ENCODE measurements around the gene TRAPPC1. TPM values are rescaled to one million over a fixed set of nuclear protein-coding genes. Genes with fewer than 3 reads are reported as not detected.

The TRAPPC1 gene
- total RNA-seq, 1 experiment from 2014 or later, result 132 TPM

DNA sequence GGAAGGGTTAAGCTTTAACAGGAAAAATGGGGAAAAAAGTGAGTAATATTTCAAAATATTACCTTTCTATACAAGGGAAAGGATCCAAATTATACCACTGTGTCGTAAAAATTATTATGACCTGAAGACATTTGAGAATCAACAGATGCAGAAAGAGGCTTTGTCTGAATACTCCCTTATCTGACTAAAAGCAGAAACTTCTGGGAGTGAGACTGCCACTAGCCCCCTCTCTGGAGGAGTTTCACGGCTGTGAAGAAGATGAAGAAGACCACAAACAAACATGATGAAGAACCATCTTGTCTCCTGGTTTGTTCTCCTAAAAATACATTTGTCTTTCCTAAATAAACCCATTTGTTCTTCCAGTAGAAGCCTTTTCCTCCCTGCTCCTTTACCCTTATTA, 29.7 kb upstream of the TRAPPC1 start:
- no peak overlapping the region for H2AFZ ChIP-seq (ENCODE audit: low read length)
- H4K20me1 ChIP-seq (ENCODE audit: control insufficient read depth, insufficient read depth, insufficient read length), result no peaks in the 10 kb centered on the region
- no peak overlapping the region for H3K4me2 ChIP-seq (ENCODE audit: insufficient read depth, insufficient read length, low read length)
- H3K9ac ChIP-seq (ENCODE audit: extremely low read depth, insufficient read length, low read length), result no peak overlapping the region
- no peaks in the 10 kb centered on the region; the same call in 1 of the 2 replicates for H3K4me1 ChIP-seq (ENCODE audit: insufficient read depth, low read length)
- no peak overlapping the region; a peak in 1 of 7 replicates for H3K27ac Mint-ChIP-seq
- no peak overlapping the region for H3K14ac ChIP-seq (ENCODE audit: insufficient read depth, low read length)
- no peak overlapping the region for H4K5ac ChIP-seq (ENCODE audit: insufficient read length, low read depth, low read length)
- no peaks in the 10 kb centered on the region for H3K27me3 ChIP-seq (ENCODE audit: insufficient read depth, low read length)
- H2AK5ac ChIP-seq (ENCODE audit: insufficient read length, low read length), result no peak overlapping the region
- H3K4me1 Mint-ChIP-seq, result peaks cover 17 to 19% of the 10 kb centered on the region in 2 experiments
- H2BK5ac ChIP-seq (ENCODE audit: insufficient read length, low read length), result no peak overlapping the region
- no peaks in the 10 kb centered on the region for H3K36me3 Mint-ChIP-seq (ENCODE audit: insufficient read depth in 1 of 3, low read depth in 3 of 3)
- no peak overlapping the region for H2BK12ac ChIP-seq (ENCODE audit: insufficient read length, low read depth, low read length)
- no peaks in the 10 kb centered on the region for H3K9me3 ChIP-seq (ENCODE audit: control insufficient read depth, low read depth, low read length)
- no peaks in the 10 kb centered on the region for H3K79me1 ChIP-seq (ENCODE audit: insufficient read depth, low read depth, low read length, poor library complexity, severe bottlenecking)
- H3T11ph ChIP-seq (ENCODE audit: low read length), result no peak overlapping the region
- no CpG with 5 or more reads among the region's 2 CpGs for WGBS (ENCODE audit: extremely low coverage, insufficient read length, low lambda C conversion rate)
- H2BK120ac ChIP-seq (ENCODE audit: low read depth, low read length, poor library complexity, severe bottlenecking), result no peak overlapping the region
- H3K9me3 Mint-ChIP-seq, result no peaks in the 10 kb centered on the region
- no peak for DNase-seq
- TF ChIP-seq, protein P1, sequence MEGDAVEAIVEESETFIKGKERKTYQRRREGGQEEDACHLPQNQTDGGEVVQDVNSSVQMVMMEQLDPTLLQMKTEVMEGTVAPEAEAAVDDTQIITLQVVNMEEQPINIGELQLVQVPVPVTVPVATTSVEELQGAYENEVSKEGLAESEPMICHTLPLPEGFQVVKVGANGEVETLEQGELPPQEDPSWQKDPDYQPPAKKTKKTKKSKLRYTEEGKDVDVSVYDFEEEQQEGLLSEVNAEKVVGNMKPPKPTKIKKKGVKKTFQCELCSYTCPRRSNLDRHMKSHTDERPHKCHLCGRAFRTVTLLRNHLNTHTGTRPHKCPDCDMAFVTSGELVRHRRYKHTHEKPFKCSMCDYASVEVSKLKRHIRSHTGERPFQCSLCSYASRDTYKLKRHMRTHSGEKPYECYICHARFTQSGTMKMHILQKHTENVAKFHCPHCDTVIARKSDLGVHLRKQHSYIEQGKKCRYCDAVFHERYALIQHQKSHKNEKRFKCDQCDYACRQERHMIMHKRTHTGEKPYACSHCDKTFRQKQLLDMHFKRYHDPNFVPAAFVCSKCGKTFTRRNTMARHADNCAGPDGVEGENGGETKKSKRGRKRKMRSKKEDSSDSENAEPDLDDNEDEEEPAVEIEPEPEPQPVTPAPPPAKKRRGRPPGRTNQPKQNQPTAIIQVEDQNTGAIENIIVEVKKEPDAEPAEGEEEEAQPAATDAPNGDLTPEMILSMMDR (conservative IDR thresholded peaks at IDR 0.05), result no peak
- no peaks in the 10 kb centered on the region; the same call in none of the 2 replicates for H3K27me3 Mint-ChIP-seq (ENCODE audit: low read depth)
- H4K91ac ChIP-seq (ENCODE audit: insufficient read length, low read depth, low read length), result no peak overlapping the region
- no peak overlapping the region for H3K27ac ChIP-seq (ENCODE audit: insufficient read length, low read depth, low read length)
- H2BK15ac ChIP-seq (ENCODE audit: low read depth, low read length), result no peak overlapping the region
- no peak overlapping the region for H3K4me3 Mint-ChIP-seq
- no peak overlapping the region for H3K56ac ChIP-seq (ENCODE audit: insufficient read length, low read depth, low read length)
- H2BK20ac ChIP-seq (ENCODE audit: low read depth, low read length, poor library complexity, severe bottlenecking), result no peak overlapping the region
- no peak overlapping the region for H3K4ac ChIP-seq (ENCODE audit: low read depth, low read length)
- no peaks in the 10 kb centered on the region for H3K23me2 ChIP-seq (ENCODE audit: insufficient read length, low read depth, low read length, poor library complexity, severe bottlenecking)
- H3K18ac ChIP-seq (ENCODE audit: insufficient read length, low read depth, low read length), result no peak overlapping the region
- H4K8ac ChIP-seq (replicated peaks; ENCODE audit: insufficient read length, low read depth, low read length), result no peak overlapping the region
- H3K79me2 ChIP-seq (ENCODE audit: insufficient read depth, low read length), result no peaks in the 10 kb centered on the region
- no peak overlapping the region for H3K23ac ChIP-seq (ENCODE audit: insufficient read length, low read depth, low read length)
